K562 (cell line): Measurements from ENCODE around the gene CGB3. TPM values are rescaled to one million over a fixed set of nuclear protein-coding genes. Genes with fewer than 3 reads are reported as not detected.

ENCODE experiments used
- ATAC-seq: fragments of 200-7000 bp; cut with Tn5 transposase; 3 replicates; pipeline ENCODE4 v1.9.1; 2020; ENCODE audit warnings: moderate library complexity
- BruUV-seq: library from RNA; stranded (reverse); fragments of 400-500 nt; replicated peaks from 2 replicates; lab custom pipeline; 2021; lab: Mats Ljungman, UMichigan
- CTCF ChIA-PET: fragments of 300-600 bp; formaldehyde crosslinking; extraction: SDS; loops from one replicate; lab custom pipeline; 2021; ENCODE audit warnings: low intra/inter-chr PET ratio; lab: Yijun Ruan, JAX
- POLR2A ChIA-PET: fragments of 300-600, 350-650 bp; sonication (Branson Sonifier 250); formaldehyde crosslinking; extraction: SDS; loops from one replicate; lab custom pipeline; 2021; ENCODE audit warnings: antibody characterized with exemption, inconsistent platforms; lab: Yijun Ruan, JAX
- DNase-seq, 4 experiments: peaks; one replicate each; pipeline versions ENCODE4 v3.0.0 to v3.0.0-alpha.2; 2011 to 2018; ENCODE audit warnings: low spot score in 3 of 4, mixed read lengths in 3 of 4; ENCODE audit errors: extremely low read depth in 1 of 4
- FAIRE-seq: peaks from 2 replicates; lab custom pipeline; 2011; peaks lifted over from hg19 to GRCh38; lab: Jason Lieb, UNC
- H2AFZ ChIP-seq: 2 replicates; pipeline ENCODE4 v1.6.0; 2011; ENCODE audit warnings: low read depth, low read length, control low read depth, inconsistent platforms
- H3K27ac ChIP-seq: fragments of 200-600 bp; 3 replicates; pipeline ENCODE4 v1.8.0; 2011; ENCODE audit warnings: low read depth, mild to moderate bottlenecking, control low read depth, inconsistent platforms, low read length, moderate library complexity, mixed read lengths; ENCODE audit errors: extremely low read depth
- H3K27me3 ChIP-seq, 2 experiments: fragments of 300-600 bp in 1 of 2; 2 replicates in 1 of 2; 3 replicates in 1 of 2; pipeline versions ENCODE4 v1.6.0 to v1.8.0; 2011; ENCODE audit warnings: inconsistent platforms in 2 of 2, low read length in 2 of 2, mild to moderate bottlenecking in 1 of 2, mixed read lengths in 1 of 2, moderate library complexity in 1 of 2; ENCODE audit not compliant: control insufficient read depth in 2 of 2, insufficient read depth in 2 of 2
- H3K36me3 ChIP-seq: fragments of 300-600 bp; 3 replicates; pipeline ENCODE4 v1.8.0; 2011; ENCODE audit warnings: mild to moderate bottlenecking, low read length, inconsistent platforms; ENCODE audit not compliant: control insufficient read depth, insufficient read depth
- H3K4me1 ChIP-seq, 2 experiments: fragments of 200-600 bp in 1 of 2; replicated peaks in 1 of 2; 2 replicates in 1 of 2; 3 replicates in 1 of 2; pipeline versions ENCODE4 v1.5.1 to v1.8.0; 2011; ENCODE audit warnings: inconsistent platforms in 2 of 2, low read length in 2 of 2, mild to moderate bottlenecking in 1 of 2, mixed read lengths in 1 of 2, moderate library complexity in 1 of 2; ENCODE audit not compliant: control insufficient read depth in 2 of 2, insufficient read depth in 2 of 2
- H3K4me2 ChIP-seq: 2 replicates; pipeline ENCODE4 v1.6.1; 2011; ENCODE audit warnings: low read length, control low read depth, inconsistent platforms, mixed read lengths; ENCODE audit not compliant: insufficient read depth
- H3K4me3 ChIP-seq: fragments of 200-600 bp; sonication (generic), shearing (Covaris generic); 2 replicates; pipeline ENCODE4 v1.5.1; 2016; ENCODE audit warnings: control low read depth, inconsistent platforms
- H3K79me2 ChIP-seq: fragments of 200-600 bp; 3 replicates; pipeline ENCODE4 v1.8.0; 2011; ENCODE audit warnings: low read length, inconsistent platforms; ENCODE audit not compliant: control insufficient read depth, insufficient read depth
- H3K9ac ChIP-seq, 2 experiments: 2 replicates each; pipeline versions ENCODE4 v1.6.0 to v1.6.1; 2011; ENCODE audit warnings: low read depth in 2 of 2, low read length in 2 of 2, control low read depth in 1 of 2, inconsistent platforms in 1 of 2, mild to moderate bottlenecking in 1 of 2, mixed read lengths in 1 of 2; ENCODE audit not compliant: insufficient read depth in 1 of 2
- H3K9me1 ChIP-seq: one replicate; pipeline ENCODE4 v1.6.0; 2011; ENCODE audit warnings: inconsistent platforms, mild to moderate bottlenecking, low read length, moderate library complexity; ENCODE audit not compliant: control insufficient read depth, insufficient read depth
- H3K9me3 ChIP-seq: replicated peaks from 2 replicates; pipeline ENCODE4 v1.5.1; 2011; ENCODE audit warnings: low read depth, low read length, inconsistent platforms; ENCODE audit not compliant: control insufficient read depth, insufficient read depth
- H4K20me1 ChIP-seq: replicated peaks from 2 replicates; pipeline ENCODE4 v1.6.1; 2011; ENCODE audit warnings: low read length, inconsistent platforms, mixed read lengths; ENCODE audit not compliant: control insufficient read depth, insufficient read depth
- BRF1 ChIP-seq: IDR thresholded peaks from 3 replicates; pipeline ENCODE4 v1.6.1; 2011; ENCODE audit warnings: borderline replicate concordance, mild to moderate bottlenecking; ENCODE audit not compliant: insufficient read length; ENCODE audit errors: extremely low read depth
- CBFB ChIP-seq: sonication (generic); formaldehyde crosslinking; IDR thresholded peaks from 2 replicates; pipeline ENCODE4 v1.4.0; 2020; ENCODE audit warnings: mild to moderate bottlenecking, missing genetic modification reagents
- ELF2 ChIP-seq: fragments of 250-450 bp; sonication (Bioruptor Pico); IDR thresholded peaks from 2 replicates; pipeline ENCODE4 v1.5.0; 2021; ENCODE audit warnings: mild to moderate bottlenecking
- ERF ChIP-seq: fragments of 450-650 bp; formaldehyde crosslinking; IDR thresholded peaks from 2 replicates; pipeline ENCODE4 v1.4.0; 2020; ENCODE audit warnings: mild to moderate bottlenecking, mixed read lengths
- HNRNPLL ChIP-seq: fragments of 200-400 bp; formaldehyde crosslinking; IDR thresholded peaks from 2 replicates; pipeline ENCODE4 v1.6.1; 2017; ENCODE audit warnings: low read length, low read depth, mild to moderate bottlenecking; ENCODE audit not compliant: poor library complexity, severe bottlenecking
- KLF10 ChIP-seq: fragments of 250-450 bp; sonication (Bioruptor Pico); IDR thresholded peaks from 2 replicates; pipeline ENCODE4 v1.6.1; 2021; ENCODE audit warnings: matching md5 sums
- MYC ChIP-seq, 2 experiments: fragments of 250-450 bp in 1 of 2; sonication (Bioruptor Pico) in 1 of 2; IDR thresholded peaks; 2 replicates each; pipeline versions ENCODE4 v1.5.1 to v1.6.1; 2012 to 2021; ENCODE audit warnings: low read depth in 2 of 2, borderline replicate concordance in 1 of 2, improper control_type of control experiment in 1 of 2, low read length in 1 of 2, mild to moderate bottlenecking in 1 of 2, moderate library complexity in 1 of 2
- NFATC3 ChIP-seq: fragments of 450-650 bp; IDR thresholded peaks from 2 replicates; pipeline ENCODE4 v1.6.1; 2017; ENCODE audit warnings: mild to moderate bottlenecking
- POLR2H ChIP-seq: IDR thresholded peaks from 2 replicates; pipeline ENCODE4 v1.6.1; 2016; ENCODE audit warnings: missing genetic modification characterization, low read depth, mild to moderate bottlenecking, control low read depth, missing compliant biosample characterization, moderate library complexity
- RBM34 ChIP-seq: fragments of 200-400 bp; formaldehyde crosslinking; IDR thresholded peaks from 2 replicates; pipeline ENCODE4 v1.6.1; 2018; ENCODE audit warnings: low read length, borderline replicate concordance; ENCODE audit not compliant: insufficient read depth
- YY1 ChIP-seq, 3 experiments: IDR thresholded peaks; 2 replicates each; pipeline ENCODE4 v1.6.1; 2011; ENCODE audit warnings: low read length in 2 of 3, mild to moderate bottlenecking in 2 of 3, moderate library complexity in 2 of 3, borderline replicate concordance in 1 of 3, control low read depth in 1 of 3, low read depth in 1 of 3; ENCODE audit not compliant: insufficient read depth in 3 of 3, insufficient replicate concordance in 2 of 3, control insufficient read depth in 1 of 3, insufficient read length in 1 of 3; ENCODE audit errors: extremely low read depth in 1 of 3
- ZC3H4 ChIP-seq: sonication (generic); formaldehyde crosslinking; IDR thresholded peaks from 2 replicates; pipeline ENCODE4 v1.9.0; 2021; ENCODE audit warnings: missing genetic modification reagents, borderline replicate concordance
- ZNF12 ChIP-seq: sonication (generic); formaldehyde crosslinking; IDR thresholded peaks from 2 replicates; pipeline ENCODE4 v1.4.0; 2020; ENCODE audit warnings: mild to moderate bottlenecking, missing genetic modification reagents
- ZNF165 ChIP-seq: fragments of 250-450 bp; sonication (Bioruptor Pico); IDR thresholded peaks from 2 replicates; pipeline ENCODE4 v1.4.0; 2020; ENCODE audit warnings: borderline replicate concordance
- ZNF41 ChIP-seq: fragments of 250-450 bp; sonication (Bioruptor Pico); conservative IDR thresholded peaks from 2 replicates; pipeline ENCODE4 v1.4.0; 2020; ENCODE audit warnings: mild to moderate bottlenecking
- WGBS: fragments of 100-300 bp; shearing (Covaris generic); methylation state at CpG from one replicate; pipeline ENCODE4 v1.1.6; 2016; ENCODE audit warnings: low coverage, mixed read lengths; ENCODE audit not compliant: insufficient coverage; ENCODE audit errors: missing lambda C conversion rate; 5-methylcytosine and 5-hydroxymethylcytosine counted together
- in situ Hi-C: fragments of 300-500 bp; cut with MboI; formaldehyde crosslinking; loops from 4 replicates; pipeline ENCODE4 v1.15.0; 2018; ENCODE audit warnings: inconsistent platforms, mixed read lengths
- intact Hi-C: fragments of 100-400 bp; cut with micrococcal nuclease; formaldehyde crosslinking; loops from 2 replicates; pipeline ENCODE4 v1.14.2; 2022
- polyA plus RNA-seq, 8 experiments: library from polyadenylated mRNA; depleted of rRNA in 4 of 8; stranded (reverse) in 5 of 8; unstranded in 3 of 8; fragments of >200 nt; fragmentation: Nextera tagmentation in 2 of 8; fragmentation: Illumina TruSeq in 1 of 8; extraction: Ambion mirVana in 2 of 8; extraction: Trizol in 1 of 8; gene quantifications; 2 replicates each; pipeline versions ENCODE4 v1.2.1 to v1.2.3, GENCODE V29; 2011 to 2014; ENCODE audit warnings: inconsistent platforms in 1 of 8, missing spikeins in 1 of 8
- total RNA-seq, 7 experiments: library from RNA; depleted of rRNA in 6 of 7; stranded (reverse); fragments of >200 nt in 6 of 7; fragmentation: Illumina TruSeq in 2 of 7; extraction: Trizol in 2 of 7; gene quantifications; 2 replicates each; pipeline versions ENCODE4 v1.2.1 to v1.2.3, GENCODE V29; 2011 to 2021; ENCODE audit warnings: low replicate concordance in 1 of 7
- TF ChIP-seq, protein P1 (sequence below): sonication (generic); formaldehyde crosslinking; IDR thresholded peaks from 2 replicates; pipeline ENCODE4 v1.8.0; 2023; ENCODE audit warnings: missing genetic modification reagents, mild to moderate bottlenecking, borderline replicate concordance

The CGB3 gene
- total and polyA plus RNA-seq, 9 of the 15 experiments (the other 6 are each of a cell fraction or from before 2014, with no cell fraction given) = not detected

DNA sequence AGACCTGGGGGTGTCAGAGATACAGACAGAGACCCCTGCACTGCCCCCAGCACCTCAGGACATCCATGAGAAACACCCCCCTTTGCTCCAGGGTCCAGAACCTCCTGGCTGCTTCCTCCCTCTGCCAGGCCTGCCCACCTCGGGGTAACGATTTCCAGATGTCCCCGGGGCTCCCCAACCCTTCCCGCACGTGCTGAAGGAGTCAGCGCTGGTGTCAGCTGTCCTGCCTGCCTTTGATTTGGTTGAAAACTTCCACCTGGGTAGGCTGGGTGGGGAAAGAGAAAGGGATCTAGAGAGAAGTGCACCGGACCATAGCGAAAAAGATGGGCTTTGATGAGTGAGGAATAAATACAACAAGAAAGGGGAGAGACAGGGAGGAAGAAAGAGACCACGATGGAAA lies 34.9 kb upstream of the CGB3 start:
- peaks cover 4% of the 10 kb centered on the region; the same call in 1 of the 2 replicates for H4K20me1 ChIP-seq
- intact Hi-C loops (no loop called here), in situ Hi-C loops (no loop called here)
- no peaks in the 10 kb centered on the region for H3K9me3 ChIP-seq
- BruUV-seq = no TSS peak
- DNase-seq (no peak), ATAC-seq (no peak), FAIRE-seq (no peak)
- peaks cover 17 to 62% of the 10 kb centered on the region in 2 experiments; a peak in 3 of 5 replicates for H3K27me3 ChIP-seq
- CTCF ChIA-PET = no interaction called here
- H3K9me1 ChIP-seq = no peaks in the 10 kb centered on the region
- 0% methylated on average over 1 of the region's 9 CpGs for WGBS
- no peak overlapping the region for H3K9ac ChIP-seq
- POLR2A ChIA-PET = interaction anchor here (0.8 kb wide), 1 partner anchor 11 kb away, joined by 3 read pairs; no protein-coding TSS in a partner anchor
- H3K4me2 ChIP-seq = no peak overlapping the region
- H2AFZ ChIP-seq = no peak overlapping the region
- H3K4me1 ChIP-seq = peaks cover 2 to 35% of the 10 kb centered on the region in 2 experiments; a peak in 3 of 5 replicates
- H3K27ac ChIP-seq = no peak overlapping the region
- no peaks in the 10 kb centered on the region for H3K79me2 ChIP-seq
- H3K4me3 ChIP-seq = no peak overlapping the region
- H3K36me3 ChIP-seq = no peaks in the 10 kb centered on the region
- TF ChIP-seq ZNF165 = no peak
- TF ChIP-seq, protein P1, sequence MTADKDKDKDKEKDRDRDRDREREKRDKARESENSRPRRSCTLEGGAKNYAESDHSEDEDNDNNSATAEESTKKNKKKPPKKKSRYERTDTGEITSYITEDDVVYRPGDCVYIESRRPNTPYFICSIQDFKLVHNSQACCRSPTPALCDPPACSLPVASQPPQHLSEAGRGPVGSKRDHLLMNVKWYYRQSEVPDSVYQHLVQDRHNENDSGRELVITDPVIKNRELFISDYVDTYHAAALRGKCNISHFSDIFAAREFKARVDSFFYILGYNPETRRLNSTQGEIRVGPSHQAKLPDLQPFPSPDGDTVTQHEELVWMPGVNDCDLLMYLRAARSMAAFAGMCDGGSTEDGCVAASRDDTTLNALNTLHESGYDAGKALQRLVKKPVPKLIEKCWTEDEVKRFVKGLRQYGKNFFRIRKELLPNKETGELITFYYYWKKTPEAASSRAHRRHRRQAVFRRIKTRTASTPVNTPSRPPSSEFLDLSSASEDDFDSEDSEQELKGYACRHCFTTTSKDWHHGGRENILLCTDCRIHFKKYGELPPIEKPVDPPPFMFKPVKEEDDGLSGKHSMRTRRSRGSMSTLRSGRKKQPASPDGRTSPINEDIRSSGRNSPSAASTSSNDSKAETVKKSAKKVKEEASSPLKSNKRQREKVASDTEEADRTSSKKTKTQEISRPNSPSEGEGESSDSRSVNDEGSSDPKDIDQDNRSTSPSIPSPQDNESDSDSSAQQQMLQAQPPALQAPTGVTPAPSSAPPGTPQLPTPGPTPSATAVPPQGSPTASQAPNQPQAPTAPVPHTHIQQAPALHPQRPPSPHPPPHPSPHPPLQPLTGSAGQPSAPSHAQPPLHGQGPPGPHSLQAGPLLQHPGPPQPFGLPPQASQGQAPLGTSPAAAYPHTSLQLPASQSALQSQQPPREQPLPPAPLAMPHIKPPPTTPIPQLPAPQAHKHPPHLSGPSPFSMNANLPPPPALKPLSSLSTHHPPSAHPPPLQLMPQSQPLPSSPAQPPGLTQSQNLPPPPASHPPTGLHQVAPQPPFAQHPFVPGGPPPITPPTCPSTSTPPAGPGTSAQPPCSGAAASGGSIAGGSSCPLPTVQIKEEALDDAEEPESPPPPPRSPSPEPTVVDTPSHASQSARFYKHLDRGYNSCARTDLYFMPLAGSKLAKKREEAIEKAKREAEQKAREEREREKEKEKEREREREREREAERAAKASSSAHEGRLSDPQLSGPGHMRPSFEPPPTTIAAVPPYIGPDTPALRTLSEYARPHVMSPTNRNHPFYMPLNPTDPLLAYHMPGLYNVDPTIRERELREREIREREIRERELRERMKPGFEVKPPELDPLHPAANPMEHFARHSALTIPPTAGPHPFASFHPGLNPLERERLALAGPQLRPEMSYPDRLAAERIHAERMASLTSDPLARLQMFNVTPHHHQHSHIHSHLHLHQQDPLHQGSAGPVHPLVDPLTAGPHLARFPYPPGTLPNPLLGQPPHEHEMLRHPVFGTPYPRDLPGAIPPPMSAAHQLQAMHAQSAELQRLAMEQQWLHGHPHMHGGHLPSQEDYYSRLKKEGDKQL = no peak
- TF ChIP-seq HNRNPLL = no peak
- TF ChIP-seq RBM34 = no peak
- no peak for TF ChIP-seq CBFB (CRISPR knock-in tag)
- no peak for TF ChIP-seq ERF (CRISPR knock-in tag)
- TF ChIP-seq POLR2H (tag) = no peak
- no peak for TF ChIP-seq NFATC3
- TF ChIP-seq KLF10 (CRISPR knock-in tag) = no peak
- TF ChIP-seq YY1 (IDR thresholded peaks at IDR 0.05; ENCODE audit: borderline replicate concordance in 1 of 3, control insufficient read depth in 1 of 3, extremely low read depth in 1 of 3, insufficient read depth in 3 of 3, insufficient read length in 1 of 3, insufficient replicate concordance in 2 of 3, low read depth in 1 of 3, low read length in 2 of 3) = no peak
- TF ChIP-seq MYC (IDR thresholded peaks at IDR 0.05; ENCODE audit: low read depth, low read length) = no peak
- no peak for TF ChIP-seq MYC (CRISPR knock-in tag; IDR thresholded peaks at IDR 0.05; ENCODE audit: borderline replicate concordance, low read depth)
- TF ChIP-seq ZC3H4 (CRISPR knock-in tag) = no peak
- TF ChIP-seq ZNF12 (CRISPR knock-in tag) = no peak
- no peak for TF ChIP-seq BRF1
- TF ChIP-seq ZNF41 = no peak
- no peak for TF ChIP-seq ELF2
